ENCODE data around the gene LRRC15. TPM values are rescaled to one million over a fixed set of nuclear protein-coding genes. Genes with fewer than 3 reads are reported as not detected.

The LRRC15 gene
- not detected for total RNA-seq

- no peak within 1 kb of the TSS for H3K27ac Mint-ChIP-seq
- no peak within 1 kb of the TSS for H3K4me3 Mint-ChIP-seq
- POLR2A ChIA-PET: no interaction called here
- no peak for DNase-seq
- H3K27me3 Mint-ChIP-seq: peaks cover 37% of the 10 kb centered on the region
- no peaks in the 10 kb centered on the region for H3K9me3 Mint-ChIP-seq
- no peaks in the 10 kb centered on the region for H3K4me1 Mint-ChIP-seq
- H3K36me3 Mint-ChIP-seq: no peaks in the 10 kb centered on the region
- no peak for ATAC-seq (ENCODE audit: low read depth)
Measured at GRCh38 chr3:194369522-194370279, at the start of gene LRRC15. LRRC15 (minus strand) TSS chr3:194369743; CDS start chr3:194361043, 8,700 bp downstream.

- Mint-ChIP-seq H3K27me3 (no peaks in the 10 kb centered on the region), H3K27ac (no peak overlapping the region), H3K36me3 (peaks cover 12% of the 10 kb centered on the region), H3K9me3 (no peaks in the 10 kb centered on the region), H3K4me1 (peaks cover 2% of the 10 kb centered on the region), H3K4me3 (no peak overlapping the region)
- POLR2A ChIA-PET: no interaction called here
- ATAC-seq (ENCODE audit: low read depth) (no peak), DNase-seq (no peak)
Measured at GRCh38 chr3:194418671-194419070, 49.1 kb upstream of the LRRC15 start.

DNA sequence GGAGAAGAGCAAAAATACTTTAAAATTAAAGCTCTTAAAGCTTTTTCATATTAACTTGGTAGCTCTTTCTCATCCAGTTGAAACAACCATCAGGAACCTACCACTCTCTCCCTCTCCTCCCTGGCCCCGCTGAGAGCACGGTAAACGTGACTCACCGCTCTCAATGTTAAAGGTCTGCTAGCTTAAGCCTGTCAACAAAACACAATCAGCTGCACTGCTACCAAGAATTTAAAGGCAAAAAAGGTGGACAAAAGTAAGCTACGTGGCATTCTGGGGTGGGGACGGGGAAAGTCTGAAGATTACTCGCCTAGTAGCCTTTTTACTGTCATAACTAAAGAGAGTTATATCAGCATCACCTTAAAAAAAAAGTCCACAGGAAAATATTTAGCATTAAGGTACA lies 37.9 kb upstream of the LRRC15 start:
- H3K4me3 Mint-ChIP-seq: no peak overlapping the region
- H3K4me1 Mint-ChIP-seq: peaks cover 3% of the 10 kb centered on the region
- H3K27ac Mint-ChIP-seq: no peak overlapping the region
- DNase-seq (no peak), ATAC-seq (ENCODE audit: low read depth) (no peak)
- no peaks in the 10 kb centered on the region for H3K9me3 Mint-ChIP-seq
- H3K36me3 Mint-ChIP-seq: peaks cover 8% of the 10 kb centered on the region
- POLR2A ChIA-PET: no interaction called here
- no peaks in the 10 kb centered on the region for H3K27me3 Mint-ChIP-seq

DNA sequence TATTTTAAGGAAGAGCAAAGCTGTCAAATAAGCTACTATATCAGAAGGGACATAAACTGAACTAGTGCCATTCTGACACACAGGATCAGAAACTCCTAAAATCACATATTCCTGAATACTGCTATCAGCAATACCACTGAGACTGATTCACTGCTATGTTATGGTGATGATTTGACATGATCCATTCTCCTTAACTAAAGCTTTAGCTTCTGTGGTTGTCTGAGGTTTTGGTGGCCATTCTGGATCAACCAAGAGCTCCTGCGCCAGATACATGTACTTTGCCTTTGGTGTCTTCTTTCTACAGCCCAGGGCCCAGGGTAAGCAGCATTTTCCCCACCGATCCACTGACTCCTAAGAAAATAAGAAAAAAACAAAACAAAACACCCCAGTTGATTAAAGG lies 36.2 kb upstream of the LRRC15 start:
- Mint-ChIP-seq H3K4me1 (peaks cover 3% of the 10 kb centered on the region), H3K4me3 (no peak overlapping the region), H3K9me3 (no peaks in the 10 kb centered on the region), H3K36me3 (peaks cover 7% of the 10 kb centered on the region), H3K27ac (no peak overlapping the region), H3K27me3 (no peaks in the 10 kb centered on the region)
- DNase-seq (no peak), ATAC-seq (ENCODE audit: low read depth) (no peak)
- POLR2A ChIA-PET: no interaction called here

DNA sequence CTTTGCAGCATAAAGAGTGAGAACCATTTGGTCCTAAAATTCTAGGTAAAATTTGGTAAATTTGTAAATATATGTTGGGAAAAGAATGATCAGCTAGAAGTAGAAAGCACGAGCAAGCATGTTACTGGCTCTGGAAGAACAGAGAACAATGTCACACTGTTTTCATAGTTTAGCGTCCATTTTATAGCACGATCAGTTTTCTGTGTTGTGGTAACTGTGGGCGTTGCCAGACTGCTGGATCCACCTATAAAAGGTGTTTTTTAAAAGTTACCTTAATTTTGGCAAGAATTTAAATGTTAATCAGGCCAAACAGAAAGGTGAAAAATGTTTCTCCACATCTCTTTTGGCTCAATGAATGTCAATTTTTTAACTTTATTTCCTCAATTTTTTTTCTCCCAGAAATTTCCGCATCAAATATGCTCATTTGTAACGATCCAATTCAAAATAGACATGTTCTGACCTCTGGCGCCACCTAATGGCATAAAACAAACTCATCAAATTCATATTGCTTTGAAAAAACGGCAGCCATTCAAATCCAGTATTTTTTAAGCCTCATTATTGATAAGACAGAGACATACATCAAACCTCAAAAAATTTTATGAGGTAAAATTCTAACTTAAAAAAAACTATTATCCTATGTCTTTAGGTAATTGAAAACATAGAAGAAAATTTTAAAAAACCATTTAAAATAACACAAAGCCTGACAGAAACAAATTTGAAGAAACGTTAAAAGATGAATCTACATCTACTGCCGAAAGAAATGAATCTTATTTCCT lies 35.0 kb upstream of the LRRC15 start:
- no peaks in the 10 kb centered on the region for H3K9me3 Mint-ChIP-seq
- H3K27me3 Mint-ChIP-seq: peaks cover 2% of the 10 kb centered on the region
- peaks cover 8% of the 10 kb centered on the region for H3K4me1 Mint-ChIP-seq
- no peak overlapping the region for H3K27ac Mint-ChIP-seq
- DNase-seq: no peak
- POLR2A ChIA-PET: interaction anchor here (0.6 kb wide), 1 partner anchor 18 kb away, joined by 3 read pairs; no protein-coding TSS in a partner anchor
- H3K36me3 Mint-ChIP-seq: peaks cover 7% of the 10 kb centered on the region
- ATAC-seq (ENCODE audit: low read depth): no peak
- no peak overlapping the region for H3K4me3 Mint-ChIP-seq

DNA sequence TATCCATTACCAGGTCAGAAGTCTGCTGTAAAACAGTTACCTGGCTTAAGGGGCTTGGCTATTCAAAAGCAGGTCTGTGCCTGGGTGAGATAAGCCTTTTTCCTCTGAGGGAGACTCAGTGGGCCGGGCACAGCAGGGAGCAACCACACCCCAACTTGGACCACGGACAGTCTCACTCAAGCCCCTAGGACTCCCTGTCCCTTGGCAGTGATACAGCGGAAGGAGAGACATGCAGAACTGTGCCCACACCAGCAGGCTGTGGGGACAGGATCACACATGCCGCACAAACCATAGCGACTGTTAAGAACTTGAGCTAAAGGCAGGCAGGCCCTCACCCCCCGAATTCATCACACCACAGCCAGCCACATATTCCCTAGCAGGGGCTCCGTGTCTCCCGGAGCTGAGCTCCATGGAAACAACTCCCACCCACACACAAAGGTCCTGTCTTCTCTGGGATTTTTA lies 32.4 kb upstream of the LRRC15 start:
- Mint-ChIP-seq H3K4me1 (peaks cover 28% of the 10 kb centered on the region), H3K9me3 (no peaks in the 10 kb centered on the region), H3K4me3 (no peak overlapping the region), H3K27ac (no peak overlapping the region), H3K27me3 (peaks cover 2% of the 10 kb centered on the region), H3K36me3 (peaks cover 1% of the 10 kb centered on the region)
- ATAC-seq (ENCODE audit: low read depth) (no peak), DNase-seq (no peak)
- POLR2A ChIA-PET: no interaction called here

DNA sequence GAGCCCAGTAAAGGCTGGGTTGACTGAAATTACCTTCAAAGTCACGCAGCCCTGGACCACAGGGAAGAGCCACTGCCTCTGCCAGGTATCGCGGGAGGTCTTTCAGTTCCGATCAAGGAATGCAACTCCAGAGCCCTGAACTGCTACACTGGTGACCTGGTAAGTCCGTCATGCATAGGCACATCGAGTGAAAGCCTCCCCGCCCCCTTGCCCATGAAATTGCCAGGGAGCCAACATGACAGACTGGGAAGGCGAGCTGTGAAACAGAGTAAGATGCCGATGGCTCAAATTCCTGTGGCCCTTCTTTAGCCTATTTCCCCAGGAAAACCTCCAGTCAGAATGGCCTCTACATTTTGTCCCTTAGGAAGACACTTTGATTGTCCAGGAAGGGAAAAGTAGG lies 31.8 kb upstream of the LRRC15 start:
- Mint-ChIP-seq H3K9me3 (no peaks in the 10 kb centered on the region), H3K4me1 (peaks cover 30% of the 10 kb centered on the region), H3K36me3 (peaks cover 1% of the 10 kb centered on the region), H3K27ac (no peak overlapping the region), H3K4me3 (no peak overlapping the region), H3K27me3 (peaks cover 2% of the 10 kb centered on the region)
- DNase-seq: no peak
- POLR2A ChIA-PET: no interaction called here
- no peak for ATAC-seq (ENCODE audit: low read depth)

DNA sequence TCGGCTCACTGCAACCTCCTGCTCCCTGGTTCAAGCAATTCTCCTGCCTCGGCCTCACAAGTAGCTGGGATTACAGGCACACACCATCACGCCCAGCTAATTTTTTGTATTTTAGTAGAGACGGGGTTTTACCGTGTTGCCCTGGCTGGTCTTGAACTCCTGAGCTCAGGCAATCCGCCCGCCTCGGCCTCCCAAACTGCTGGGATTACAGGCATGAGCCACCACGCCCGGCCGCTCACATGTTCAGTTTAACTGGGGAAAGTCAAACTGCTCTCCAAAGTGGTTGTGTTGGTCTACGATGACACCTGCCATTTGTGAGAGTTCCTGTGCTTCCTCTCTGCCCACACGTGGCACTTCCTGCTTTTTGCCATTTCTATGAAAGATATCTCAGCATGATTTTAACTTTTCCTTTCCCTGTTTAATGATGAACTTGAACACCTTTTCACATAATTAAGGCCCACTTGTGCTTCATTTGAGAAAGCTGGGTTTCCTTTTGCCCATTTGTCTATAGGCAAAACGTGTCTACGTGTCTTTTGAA lies 30.4 kb upstream of the LRRC15 start:
- no peaks in the 10 kb centered on the region for H3K36me3 Mint-ChIP-seq
- peaks cover 40% of the 10 kb centered on the region for H3K4me1 Mint-ChIP-seq
- H3K4me3 Mint-ChIP-seq: peak overlapping the region; percentile 8
- ATAC-seq (ENCODE audit: low read depth) (no peak), DNase-seq (no peak)
- POLR2A ChIA-PET: no interaction called here
- H3K27me3 Mint-ChIP-seq: peaks cover 2% of the 10 kb centered on the region
- H3K9me3 Mint-ChIP-seq: no peaks in the 10 kb centered on the region
- peak overlapping the region; percentile 51 for H3K27ac Mint-ChIP-seq

GRCh38 chr3:194399166-194399565 lies 29.6 kb upstream of the LRRC15 start, which contains the start of gene GP5:
GP5 (minus strand) TSS chr3:194399266; CDS start chr3:194398282, 984 bp downstream.
- POLR2A ChIA-PET: interaction anchor here (0.7 kb wide), 1 partner anchor 65 kb away, joined by 4 read pairs; no protein-coding TSS in a partner anchor
- H3K4me1 Mint-ChIP-seq: peaks cover 38% of the 10 kb centered on the region
- peaks cover 6% of the 10 kb centered on the region for H3K27me3 Mint-ChIP-seq
- ATAC-seq (ENCODE audit: low read depth) (no peak), DNase-seq (no peak)
- peak within 1 kb of the TSS; percentile 77 for H3K27ac Mint-ChIP-seq
- peak within 1 kb of the TSS; percentile 84 for H3K4me3 Mint-ChIP-seq
- H3K36me3 Mint-ChIP-seq: no peaks in the 10 kb centered on the region
- H3K9me3 Mint-ChIP-seq: no peaks in the 10 kb centered on the region

DNA sequence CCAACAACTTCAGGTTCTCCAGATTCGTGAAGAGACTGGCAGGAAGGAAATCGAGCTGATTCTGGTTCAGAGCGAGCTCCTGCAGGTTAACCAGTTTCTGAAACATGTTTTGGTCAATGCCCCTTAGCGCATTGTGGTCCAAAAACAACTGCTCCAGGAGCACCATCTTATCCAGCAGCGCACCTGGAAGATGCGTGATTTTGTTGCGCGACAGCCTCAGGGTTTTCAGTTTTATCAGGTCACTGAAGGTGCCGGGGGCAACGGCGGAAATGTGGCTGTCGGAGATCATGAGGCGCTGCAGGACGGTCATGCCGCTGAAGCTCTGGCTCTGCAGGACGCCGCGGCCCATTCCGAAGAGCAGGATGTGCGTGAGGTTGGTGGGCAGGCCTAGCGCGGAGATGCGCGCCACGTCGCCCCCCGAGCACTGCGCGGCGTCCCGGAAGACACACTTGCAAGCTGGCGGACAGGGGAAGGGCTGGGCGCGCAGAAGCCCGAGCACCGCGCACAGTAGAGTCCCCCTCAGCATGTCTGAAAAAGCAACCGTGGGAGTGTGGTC lies 28.3 kb upstream of the LRRC15 start:
- Mint-ChIP-seq H3K9me3 (no peaks in the 10 kb centered on the region), H3K4me1 (peaks cover 38% of the 10 kb centered on the region), H3K36me3 (no peaks in the 10 kb centered on the region), H3K27me3 (peaks cover 6% of the 10 kb centered on the region), H3K4me3 (peak overlapping the region; percentile 84), H3K27ac (peak overlapping the region; percentile 77)
- ATAC-seq (ENCODE audit: low read depth) (peak; percentile 63), DNase-seq (peak; percentile 71)
- POLR2A ChIA-PET: no interaction called here

DNA sequence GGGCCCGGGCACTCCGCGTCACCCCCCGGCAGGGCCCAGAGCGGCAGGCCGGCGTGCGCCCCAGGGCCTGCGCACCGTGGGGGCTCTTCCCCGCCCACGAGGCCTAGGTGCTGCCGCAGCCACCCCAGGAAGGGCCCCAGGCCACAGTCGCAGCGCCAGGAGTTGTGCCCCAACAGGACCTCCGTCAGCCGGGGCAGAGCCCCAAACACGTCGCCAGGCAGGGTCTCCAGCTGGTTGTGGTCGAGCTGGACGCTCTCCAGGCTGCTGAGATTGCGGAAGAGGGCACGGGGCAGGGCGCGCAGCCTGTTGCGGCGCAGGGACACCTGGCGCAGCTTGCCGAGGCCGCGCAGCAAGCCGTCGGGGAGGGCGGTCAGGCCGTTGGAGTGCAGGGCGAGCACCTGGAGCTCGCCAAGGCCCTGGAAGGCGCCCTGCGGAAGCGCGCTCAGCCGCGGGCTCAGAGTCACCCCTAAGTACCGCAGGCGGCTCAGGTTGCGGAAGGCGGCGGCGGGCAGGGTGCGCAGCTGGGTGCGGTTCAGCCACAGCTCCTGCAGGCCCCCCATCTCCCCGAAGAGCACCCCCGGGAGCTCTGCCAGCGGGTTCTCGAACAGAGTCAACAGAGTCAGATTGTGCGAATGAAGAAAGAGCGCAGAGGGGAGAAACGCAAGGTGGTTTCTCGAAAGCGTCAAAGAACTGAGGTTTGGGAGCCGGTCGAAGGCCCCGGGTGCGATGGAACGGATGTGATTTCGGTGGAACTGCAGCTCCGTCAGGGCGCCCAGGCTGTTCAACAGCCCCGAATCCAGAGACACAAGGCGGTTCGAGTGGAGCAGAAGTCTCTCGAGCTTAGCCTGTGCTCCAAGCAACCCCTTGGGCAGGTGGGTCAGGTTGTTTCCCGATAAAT lies 27.6 kb upstream of the LRRC15 start:
- Mint-ChIP-seq H3K9me3 (no peaks in the 10 kb centered on the region), H3K36me3 (no peaks in the 10 kb centered on the region), H3K4me3 (peak overlapping the region; percentile 84), H3K4me1 (peaks cover 38% of the 10 kb centered on the region), H3K27me3 (peaks cover 6% of the 10 kb centered on the region), H3K27ac (peak overlapping the region; percentile 77)
- DNase-seq (peak; percentile 69), ATAC-seq (ENCODE audit: low read depth) (peak; percentile 49)
- POLR2A ChIA-PET: interaction anchor here (0.5 to 1.2 kb wide), 3 partner anchors 51 to 74 kb away, joined by 3 to 4 read pairs (median 3); no protein-coding TSS in a partner anchor

GRCh38 chr3:194396539-194396858 lies 27.0 kb upstream of the LRRC15 start:
- POLR2A ChIA-PET: interaction anchor here (0.7 to 1.2 kb wide), 3 partner anchors 50 to 79 kb away, joined by 3 read pairs; no protein-coding TSS in a partner anchor
- Mint-ChIP-seq H3K27ac (peak overlapping the region; percentile 80), H3K36me3 (no peaks in the 10 kb centered on the region), H3K4me1 (peaks cover 38% of the 10 kb centered on the region), H3K27me3 (peaks cover 6% of the 10 kb centered on the region), H3K4me3 (peak overlapping the region; percentile 60), H3K9me3 (no peaks in the 10 kb centered on the region)
- ATAC-seq (ENCODE audit: low read depth) (no peak), DNase-seq (no peak)
